NT2/D1 (cell line): Measurements from ENCODE around the gene HOXA3.

Experiments
- SUZ12 ChIP-seq: IDR thresholded peaks from 2 replicates; pipeline ENCODE4 v1.6.1; 2011; ENCODE audit not compliant: insufficient read length, insufficient read depth; ENCODE audit errors: extremely low read depth
- YY1 ChIP-seq: IDR thresholded peaks from 2 replicates; pipeline ENCODE4 v1.6.1; 2011; ENCODE audit not compliant: insufficient read length, insufficient read depth
- ZNF274 ChIP-seq: IDR thresholded peaks from 2 replicates; pipeline ENCODE4 v1.6.1; 2011; ENCODE audit warnings: mild to moderate bottlenecking, low read depth, low read length

- no peak for TF ChIP-seq ZNF274
- TF ChIP-seq YY1: no peak
- no peak for TF ChIP-seq SUZ12
These were observed 57.9 kb downstream of the HOXA3 start for GRCh38 chr7:27094304-27095049.
